Measurements from ENCODE around the gene ZCCHC17.

ZCCHC17 gene

GRCh38 chr1:31397360-31398095 is 100.7 kb downstream of the ZCCHC17 start:
- DNase-seq: no peak

- DNase-seq: no peak
Observed at GRCh38 chr1:31398246-31398645, 101.4 kb downstream of the ZCCHC17 start.

GRCh38 chr1:31399976-31400375 is 103.1 kb downstream of the ZCCHC17 start:
- no peak for DNase-seq

GRCh38 chr1:31400393-31400792 is 103.6 kb downstream of the ZCCHC17 start:
- DNase-seq: no peak

GRCh38 chr1:31401241-31401640 is 104.4 kb downstream of the ZCCHC17 start:
- DNase-seq: no peak

- no peak for DNase-seq
Observed at GRCh38 chr1:31405578-31406245, 108.9 kb downstream of the ZCCHC17 start.

GRCh38 chr1:31407029-31407626 is 110.3 kb downstream of the ZCCHC17 start:
- DNase-seq: no peak

GRCh38 chr1:31408788-31409318 is 112.0 kb downstream of the ZCCHC17 start:
- no peak for DNase-seq

GRCh38 chr1:31409946-31410858 is 113.4 kb downstream of the ZCCHC17 start:
- no peak for DNase-seq

- no peak for DNase-seq
Observed at GRCh38 chr1:31410871-31411270, 114.0 kb downstream of the ZCCHC17 start.

- no peak for DNase-seq
Observed at GRCh38 chr1:31412205-31412604, 115.4 kb downstream of the ZCCHC17 start.

- DNase-seq: peak in 1 of 2 experiments; percentile 45
Observed at GRCh38 chr1:31412732-31413404, 116.0 kb downstream of the ZCCHC17 start, which contains the start of gene SERINC2. TSS of gene SERINC2 (plus strand) at chr1:31413213. CDS start at chr1:31413266, 53 bp downstream.

- DNase-seq: peak; percentile 31 to 47
Observed at GRCh38 chr1:31413405-31414001, 116.7 kb downstream of the ZCCHC17 start.

Data from activated T-cell treated with anti-CD3 and anti-CD28 coated beads, Interleukin-2, amount 50 U/mL, for 48 hours (primary cell).